NB4 (cell line): ENCODE measurements around the gene TNFRSF25.
"Not testable (repeated sequence)": the region's sequence is repeated elsewhere in the genome, so short reads cannot be mapped to it uniquely, and the experiment has no call there.

ENCODE experiments used
- CTCF ChIP-seq: IDR thresholded peaks from one replicate; pipeline ENCODE4 v1.5.1; 2012; ENCODE audit warnings: low read depth, low read length
- MYC ChIP-seq: IDR thresholded peaks from 2 replicates; pipeline ENCODE4 v1.6.1; 2011; ENCODE audit warnings: low read depth, low read length
- POLR2A ChIP-seq: IDR thresholded peaks from 2 replicates; pipeline ENCODE4 v1.6.1; 2011; ENCODE audit warnings: mild to moderate bottlenecking; ENCODE audit not compliant: insufficient read length; ENCODE audit errors: extremely low read depth

DNA sequence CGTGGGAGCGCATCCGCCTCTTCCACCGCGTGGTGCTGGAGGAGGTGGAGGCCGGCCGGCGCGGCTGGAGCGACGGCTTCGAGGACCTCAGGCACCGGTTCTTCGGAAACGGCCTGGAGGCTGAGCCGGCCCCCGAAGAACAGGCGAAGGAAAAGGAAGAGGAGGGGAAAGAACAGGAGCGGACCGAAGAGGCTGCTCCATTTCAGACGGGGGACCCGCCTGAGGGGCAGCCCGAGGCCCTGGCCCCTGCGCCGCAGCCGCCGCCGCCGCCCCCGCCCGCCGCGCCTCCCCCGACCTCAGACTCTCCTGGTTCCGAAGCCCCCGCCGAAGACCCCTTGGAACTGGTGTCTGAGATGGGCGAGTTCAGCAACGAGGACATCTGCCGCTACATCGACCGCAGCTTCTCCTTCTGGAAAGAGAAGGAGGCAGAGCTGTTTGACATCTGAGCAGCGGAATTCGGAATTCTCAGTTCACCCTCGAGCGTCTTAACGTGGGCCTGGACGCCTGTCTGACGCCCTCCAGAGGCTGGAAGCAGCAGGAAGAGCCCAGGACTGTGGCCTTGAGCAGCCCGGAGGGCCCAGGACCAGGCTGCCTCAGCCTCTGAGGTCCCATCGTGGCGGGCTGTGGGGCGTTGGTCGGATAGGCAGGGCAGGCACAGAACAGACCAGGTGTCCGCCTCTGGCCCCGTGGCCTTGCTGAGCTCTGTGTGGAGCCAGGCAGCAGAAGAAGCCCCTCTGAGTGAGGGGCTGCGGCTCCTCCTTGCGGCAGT is 10.0 kb downstream of the TNFRSF25 start:
- TF ChIP-seq CTCF, POLR2A, MYC: not testable (repeated sequence)
